GM12872 (cell line): ENCODE results near the gene CDH4.

ENCODE experiments used
- TF ChIP-seq, protein P1 (sequence below): IDR thresholded peaks from 3 replicates; pipeline ENCODE4 v1.5.1; 2011; ENCODE audit warnings: low read depth, mild to moderate bottlenecking, low read length, moderate library complexity; ENCODE audit not compliant: insufficient read depth

Gene CDH4

DNA sequence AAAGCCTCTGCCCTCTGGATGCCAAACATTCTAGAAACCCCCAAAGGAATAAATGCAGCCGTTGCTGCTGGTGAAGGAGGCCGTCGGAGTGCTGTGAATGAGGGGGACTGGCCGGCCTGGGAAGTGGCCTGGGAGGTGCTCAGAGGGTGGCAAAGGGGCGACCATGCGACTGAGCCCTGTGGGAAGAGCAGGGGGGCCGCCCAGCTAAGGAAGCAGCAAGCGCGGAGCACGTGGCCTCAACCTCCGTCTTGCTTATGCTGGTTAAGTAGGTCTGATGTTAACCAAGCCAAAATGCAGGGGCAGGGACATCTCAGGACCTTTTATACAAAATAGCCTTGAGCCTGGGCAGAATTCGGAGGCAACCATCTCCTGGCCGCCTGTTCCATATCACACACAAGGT lies 432.1 kb downstream of the CDH4 start:
- TF ChIP-seq, protein P1, sequence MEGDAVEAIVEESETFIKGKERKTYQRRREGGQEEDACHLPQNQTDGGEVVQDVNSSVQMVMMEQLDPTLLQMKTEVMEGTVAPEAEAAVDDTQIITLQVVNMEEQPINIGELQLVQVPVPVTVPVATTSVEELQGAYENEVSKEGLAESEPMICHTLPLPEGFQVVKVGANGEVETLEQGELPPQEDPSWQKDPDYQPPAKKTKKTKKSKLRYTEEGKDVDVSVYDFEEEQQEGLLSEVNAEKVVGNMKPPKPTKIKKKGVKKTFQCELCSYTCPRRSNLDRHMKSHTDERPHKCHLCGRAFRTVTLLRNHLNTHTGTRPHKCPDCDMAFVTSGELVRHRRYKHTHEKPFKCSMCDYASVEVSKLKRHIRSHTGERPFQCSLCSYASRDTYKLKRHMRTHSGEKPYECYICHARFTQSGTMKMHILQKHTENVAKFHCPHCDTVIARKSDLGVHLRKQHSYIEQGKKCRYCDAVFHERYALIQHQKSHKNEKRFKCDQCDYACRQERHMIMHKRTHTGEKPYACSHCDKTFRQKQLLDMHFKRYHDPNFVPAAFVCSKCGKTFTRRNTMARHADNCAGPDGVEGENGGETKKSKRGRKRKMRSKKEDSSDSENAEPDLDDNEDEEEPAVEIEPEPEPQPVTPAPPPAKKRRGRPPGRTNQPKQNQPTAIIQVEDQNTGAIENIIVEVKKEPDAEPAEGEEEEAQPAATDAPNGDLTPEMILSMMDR: no peak

DNA sequence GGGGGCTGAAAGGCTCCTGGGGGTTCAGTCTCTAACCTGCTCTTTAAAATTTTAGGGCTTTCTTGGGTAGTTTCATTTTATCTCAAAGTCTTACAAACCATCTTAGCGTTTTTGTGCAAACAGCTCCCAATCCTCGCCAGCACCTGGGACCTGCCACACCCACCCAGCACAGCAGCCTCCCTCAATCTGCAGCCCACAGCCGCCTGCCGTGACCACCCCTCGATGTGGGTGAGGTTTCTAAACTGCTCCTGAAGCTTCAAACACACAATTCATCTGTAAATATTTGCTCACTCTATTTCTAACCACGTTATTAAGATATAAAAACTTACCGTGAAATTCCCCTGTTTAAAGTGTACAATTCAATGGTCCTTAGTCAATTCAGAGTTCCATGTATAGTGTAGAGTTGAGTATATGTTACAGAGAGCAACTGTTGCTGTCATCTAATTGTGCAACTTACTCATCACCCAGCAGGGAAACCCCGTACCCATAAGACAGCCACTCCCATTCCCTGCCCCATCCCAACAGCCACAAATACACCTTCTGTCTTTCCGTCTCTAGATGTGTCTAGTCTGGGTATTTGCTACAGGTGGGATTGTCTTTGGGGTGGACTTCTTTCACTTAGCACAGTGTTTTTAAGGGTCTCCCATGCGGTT lies 432.6 kb downstream of the CDH4 start:
- TF ChIP-seq, protein P1: no peak

DNA sequence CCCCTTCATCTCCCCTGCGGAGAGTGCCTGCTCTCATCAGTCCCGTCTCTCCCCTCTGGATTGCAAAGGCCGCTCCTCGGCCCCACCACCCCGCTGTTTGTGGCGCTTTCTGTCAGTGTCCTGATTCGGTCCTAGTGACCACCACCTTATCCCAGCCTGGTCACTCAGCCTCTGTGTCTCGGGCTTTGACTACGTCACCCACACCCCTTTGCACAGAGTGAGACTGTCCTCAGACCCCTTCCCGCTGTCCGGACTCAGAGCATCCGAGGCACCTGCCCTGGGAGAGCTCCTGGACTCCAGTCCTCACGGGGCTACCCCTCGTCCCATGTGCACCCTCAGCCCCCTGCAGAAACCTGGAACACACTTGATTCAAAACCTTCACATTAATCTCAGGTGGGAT lies 433.4 kb downstream of the CDH4 start:
- TF ChIP-seq, protein P1: no peak

DNA sequence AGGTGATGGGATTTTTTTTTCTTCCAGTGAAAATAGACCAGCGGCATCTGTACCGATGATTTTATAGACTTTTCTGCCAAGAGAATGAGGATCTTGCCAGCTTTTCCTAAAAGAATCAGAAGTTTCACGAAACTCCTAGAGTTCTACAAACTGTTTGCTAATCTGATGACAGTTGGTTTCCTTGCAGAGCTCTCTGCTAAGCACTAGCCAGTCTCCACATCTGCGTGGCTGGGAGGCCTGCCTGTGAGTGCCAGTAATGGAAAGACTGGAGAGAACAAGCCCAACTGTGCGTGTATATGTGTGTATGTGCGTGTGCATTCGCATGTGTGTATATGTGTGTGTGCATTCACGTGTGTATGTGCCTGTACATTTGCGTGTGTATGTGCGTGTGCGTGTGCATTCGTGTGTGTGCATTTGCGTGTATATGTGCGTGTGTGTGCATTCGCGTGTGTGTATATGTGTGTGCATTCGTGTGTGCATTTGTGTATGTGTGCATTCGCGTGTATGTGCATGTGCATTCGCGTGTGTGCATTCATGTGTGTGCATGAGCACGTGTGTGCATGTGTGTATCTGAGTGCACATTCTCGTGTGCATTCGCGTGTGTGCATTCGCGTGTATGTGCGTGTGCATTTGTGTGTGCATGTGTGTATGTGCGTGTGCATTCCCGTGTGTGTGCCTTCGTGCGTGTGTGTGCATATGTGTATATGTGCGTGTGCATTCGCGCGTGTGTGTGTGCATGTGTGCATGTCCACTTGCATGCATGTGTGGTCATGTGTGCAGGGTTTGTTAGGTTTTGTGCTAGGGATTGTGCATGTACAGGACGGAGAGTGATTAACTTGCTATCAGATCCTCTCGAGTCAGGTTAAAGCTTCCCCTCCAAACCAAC lies 434.2 kb downstream of the CDH4 start:
- TF ChIP-seq, protein P1: no peak

DNA sequence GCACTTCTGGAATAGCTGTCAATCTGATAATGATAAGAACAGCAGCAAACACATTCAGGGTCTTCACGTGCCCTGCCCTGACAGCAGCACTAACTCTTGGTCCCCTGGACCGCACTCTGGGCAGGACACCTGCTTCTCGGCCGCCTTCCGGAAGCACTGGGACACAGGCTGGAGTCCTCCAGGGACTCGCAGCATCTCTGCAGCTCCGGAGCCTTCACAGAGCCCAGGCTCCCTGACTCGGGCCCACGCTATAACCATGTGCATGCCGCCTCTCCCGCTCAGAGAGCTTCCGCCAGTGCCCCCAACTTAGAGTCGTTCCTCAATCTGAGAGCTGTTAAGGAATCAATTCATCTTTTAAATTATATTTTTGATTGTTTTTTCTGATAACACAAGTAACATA lies 436.4 kb downstream of the CDH4 start:
- TF ChIP-seq, protein P1: no peak

DNA sequence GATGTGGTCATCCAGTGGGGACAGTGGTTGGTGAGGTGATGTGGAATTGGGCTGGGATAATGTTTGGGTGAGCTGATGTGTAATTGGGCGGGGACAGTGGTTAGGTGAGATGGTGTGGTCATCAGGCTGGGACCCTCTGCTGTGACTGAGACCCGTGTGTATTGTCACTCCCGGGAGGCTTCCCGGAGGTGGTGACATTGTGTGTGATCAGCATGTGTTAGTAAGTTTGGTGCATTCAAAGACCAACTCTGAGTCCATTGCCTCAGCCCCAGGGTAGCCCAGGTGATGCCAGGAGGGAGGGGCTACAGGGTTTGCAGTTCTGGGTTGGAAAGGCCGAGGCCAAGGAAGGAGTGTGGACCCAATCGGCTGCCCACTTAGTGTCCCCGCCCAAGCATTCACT lies 438.1 kb downstream of the CDH4 start:
- TF ChIP-seq, protein P1: no peak

DNA sequence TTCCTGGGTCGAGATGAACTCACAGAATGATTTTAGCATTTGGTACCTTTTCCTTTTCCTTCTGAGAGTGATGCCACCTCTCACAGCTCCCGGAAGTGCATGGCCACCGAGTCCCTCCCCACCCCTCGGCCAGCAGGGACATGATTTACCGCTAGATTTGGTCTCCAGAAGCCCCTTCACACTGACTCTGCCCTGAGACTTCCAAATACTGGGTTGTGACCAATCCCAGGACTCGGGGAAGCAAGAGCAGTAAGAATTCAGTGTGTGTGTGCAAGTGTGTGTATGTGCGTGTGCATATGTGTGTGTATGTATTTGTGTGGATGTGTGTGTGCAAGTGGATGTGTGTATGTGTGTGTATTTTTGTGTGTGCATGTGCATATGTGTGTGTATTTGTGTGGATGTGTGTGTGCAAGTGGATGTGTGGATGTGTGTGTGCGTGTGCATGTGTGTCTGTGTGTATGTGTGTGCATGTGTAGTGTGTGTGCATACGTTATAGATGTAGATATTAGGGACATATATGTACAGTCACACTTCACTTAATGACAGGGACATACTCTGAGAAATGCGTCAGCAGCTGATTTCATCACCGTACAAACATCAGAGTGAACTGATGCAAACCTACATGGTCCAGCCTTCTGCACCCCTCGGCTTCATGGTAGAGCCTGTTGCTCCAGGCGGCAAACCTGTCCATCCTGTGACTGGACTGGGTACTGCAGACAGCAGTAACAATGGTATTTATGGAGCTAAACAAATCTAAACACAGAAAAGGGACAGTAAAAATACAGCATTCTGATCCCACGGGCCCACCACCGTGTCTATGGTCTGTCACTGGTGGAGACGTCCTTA lies 439.2 kb downstream of the CDH4 start:
- TF ChIP-seq, protein P1: no peak
